Measurements from ENCODE around the gene ETFB.

ETFB gene

GRCh38 chr19:51372649-51373504 is 6.7 kb upstream of the ETFB start, which contains the start of gene NKG7:
Gene NKG7, minus strand, starts transcription at chr19:51372654. Its CDS starts 119 bp downstream, at chr19:51372535.
- DNase-seq, result peak; percentile 14 to 31 (median 16)

DNA sequence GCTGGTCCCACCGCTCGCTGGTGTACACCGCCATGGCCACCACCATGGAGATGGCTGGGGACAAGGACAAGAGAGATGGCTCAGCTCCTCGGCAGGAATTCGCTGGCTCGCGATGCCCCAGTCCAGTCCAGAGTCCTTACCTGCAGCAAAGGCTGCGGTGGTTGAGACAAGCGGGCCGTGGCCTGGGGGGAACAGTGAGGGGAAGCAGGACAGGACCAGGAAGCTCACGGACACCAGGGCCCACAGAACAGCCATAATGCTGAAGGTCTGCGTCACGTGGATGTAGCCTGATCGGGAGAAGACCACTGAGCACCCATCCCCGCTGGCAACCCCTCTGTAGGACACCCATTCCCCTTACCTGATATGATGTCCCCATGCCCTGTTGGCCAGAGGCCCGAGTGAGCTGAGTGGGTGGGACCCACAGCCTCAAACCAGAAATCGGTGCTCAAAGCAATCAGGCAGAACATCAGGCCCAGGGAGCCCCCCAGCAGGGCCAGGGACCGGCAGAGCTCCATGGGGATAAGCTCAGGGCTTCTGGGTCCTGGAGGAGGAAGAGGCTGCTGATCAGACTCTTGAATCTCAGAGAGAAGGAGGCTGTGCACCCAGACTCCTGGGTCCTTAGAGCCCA is 5.9 kb upstream of the ETFB start:
- DNase-seq, result no peak

- DNase-seq, result no peak
Observed at GRCh38 chr19:51371186-51371690, 5.0 kb upstream of the ETFB start.

GRCh38 chr19:51370230-51370629 is 4.0 kb upstream of the ETFB start:
- DNase-seq, result no peak

- no peak for DNase-seq
Observed at GRCh38 chr19:51368366-51369282, 2.4 kb upstream of the ETFB start, which contains the start of gene CLDND2. Gene CLDND2, minus strand, starts transcription at chr19:51369003. Its CDS starts 426 bp downstream, at chr19:51368577.

DNA sequence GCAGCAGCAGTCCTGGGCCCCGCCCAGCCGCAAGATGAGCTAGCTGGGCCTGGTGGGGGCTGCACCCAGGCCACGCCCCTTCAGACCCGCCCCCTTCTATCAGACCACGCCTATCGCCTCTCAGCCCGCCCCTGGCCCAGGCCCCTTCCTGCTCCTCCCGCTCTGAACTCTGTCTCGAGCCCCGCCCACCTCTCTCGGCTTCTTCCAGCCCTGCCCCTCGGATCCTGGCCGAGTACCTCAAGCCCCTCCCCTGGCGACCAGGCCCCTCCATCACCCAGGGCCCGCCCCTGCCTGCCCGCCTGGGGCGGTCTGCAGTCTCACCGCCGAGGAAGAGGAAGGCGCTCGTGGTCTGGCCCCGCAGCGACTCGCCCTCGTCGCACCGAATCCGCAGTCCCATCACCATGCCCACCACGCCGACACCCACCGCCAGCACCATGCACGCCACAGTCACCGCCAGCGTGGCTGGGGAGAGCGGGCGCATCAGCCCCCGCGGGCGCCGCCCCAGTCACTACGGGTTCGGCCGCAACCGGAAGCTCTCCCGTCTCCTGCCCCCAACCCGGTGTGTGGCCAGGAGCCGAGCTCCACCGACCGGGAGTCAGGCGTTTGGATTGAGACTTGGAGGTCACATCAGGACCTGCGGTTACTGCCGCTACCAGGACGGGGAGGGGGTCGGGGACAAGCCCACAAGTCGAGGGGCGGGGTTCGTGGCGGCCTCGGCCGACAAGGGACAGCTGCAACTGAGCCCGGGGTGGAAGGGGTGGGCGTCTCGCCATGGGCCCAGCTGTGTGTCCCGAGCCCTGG is 1.6 kb upstream of the ETFB start:
- DNase-seq, result peak; percentile 85 to 98 (median 91)

GRCh38 chr19:51367255-51367564 is 1.0 kb upstream of the ETFB start:
- DNase-seq, result no peak

DNA sequence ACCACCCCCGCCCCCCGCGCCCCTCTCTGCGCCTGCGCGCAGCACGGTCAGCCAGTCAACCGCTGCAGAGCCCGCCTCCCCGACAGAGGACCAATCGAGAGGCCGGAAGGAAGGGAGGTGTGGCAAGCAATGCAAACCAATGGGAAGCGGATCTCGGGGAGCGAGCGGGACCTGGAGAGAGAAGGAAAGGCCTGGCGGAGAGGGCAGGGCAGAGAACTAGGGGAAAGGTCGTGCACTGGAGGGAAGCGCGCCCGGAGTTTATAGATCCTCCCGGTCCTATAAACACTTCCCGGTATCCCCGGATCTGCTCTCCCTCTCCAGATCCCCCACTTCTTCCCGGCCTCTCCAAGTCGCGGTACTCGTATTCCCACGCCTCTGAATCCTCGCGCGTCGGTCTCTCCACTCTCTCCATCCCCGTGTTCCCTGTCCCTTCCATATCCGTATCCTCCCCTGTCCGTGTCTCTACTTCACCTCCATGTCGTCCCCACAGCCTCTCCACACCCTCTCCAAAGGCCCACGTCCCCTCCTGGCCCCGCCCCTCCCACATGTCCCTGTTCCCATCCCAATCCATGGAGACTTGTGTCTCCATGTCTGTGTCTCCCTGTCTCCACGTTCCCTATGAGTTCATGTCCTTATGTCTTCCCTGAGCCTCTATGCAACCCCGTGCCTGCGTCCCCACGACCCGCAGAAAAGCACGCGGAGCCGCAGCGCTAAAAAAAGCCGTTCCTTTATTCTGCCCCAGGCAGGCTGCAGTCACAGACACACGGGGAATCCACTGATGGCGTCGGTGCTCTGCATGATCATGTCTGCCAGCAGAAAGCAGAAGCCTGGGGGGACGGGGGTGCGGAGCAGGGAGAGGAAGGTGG is 434 bp upstream of the ETFB start:
- peak; percentile 81 to 87 (median 84) for DNase-seq

DNA sequence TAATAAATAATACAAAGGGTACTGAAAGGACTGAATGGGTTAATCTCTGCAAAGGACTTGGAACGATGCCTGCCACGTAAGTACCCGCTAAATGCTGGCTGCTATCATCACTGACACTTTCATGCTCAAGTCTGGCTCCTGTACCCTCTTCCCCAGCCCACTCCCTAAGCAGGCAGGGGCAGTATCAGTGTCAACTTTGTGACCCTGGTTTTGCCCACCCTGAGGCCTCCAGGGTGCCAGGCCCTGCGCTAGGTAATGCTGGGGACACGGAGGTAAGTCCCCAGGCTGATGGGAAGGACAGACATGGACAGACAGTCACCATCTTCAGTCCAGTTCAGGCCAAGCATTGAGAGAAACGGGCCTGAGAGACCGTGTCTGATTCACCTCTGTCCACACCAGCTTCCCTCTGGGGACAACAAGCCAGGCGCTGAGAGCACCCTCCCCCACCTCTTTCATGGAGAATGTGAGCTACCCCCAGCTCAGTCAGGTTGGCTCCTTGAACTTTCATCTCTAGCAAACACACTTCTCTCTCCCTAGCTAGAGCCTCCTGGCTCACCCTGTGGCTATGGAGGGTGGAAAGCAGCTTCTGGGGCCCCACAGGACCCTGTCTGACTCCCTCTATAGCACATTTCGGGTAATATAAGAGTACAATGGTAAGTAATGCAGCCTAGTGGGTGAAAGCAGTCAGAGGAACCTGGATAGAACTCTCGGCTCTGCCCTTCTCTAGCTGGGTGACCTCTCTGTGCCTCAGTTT is 800 bp downstream of the ETFB start:
- no peak for DNase-seq

- DNase-seq, result no peak
Observed at GRCh38 chr19:51364200-51365106, 1.7 kb downstream of the ETFB start.

GRCh38 chr19:51361239-51361638 is 4.9 kb downstream of the ETFB start:
- DNase-seq, result no peak

- no peak for DNase-seq
Observed at GRCh38 chr19:51359294-51359693, 6.9 kb downstream of the ETFB start.

DNA sequence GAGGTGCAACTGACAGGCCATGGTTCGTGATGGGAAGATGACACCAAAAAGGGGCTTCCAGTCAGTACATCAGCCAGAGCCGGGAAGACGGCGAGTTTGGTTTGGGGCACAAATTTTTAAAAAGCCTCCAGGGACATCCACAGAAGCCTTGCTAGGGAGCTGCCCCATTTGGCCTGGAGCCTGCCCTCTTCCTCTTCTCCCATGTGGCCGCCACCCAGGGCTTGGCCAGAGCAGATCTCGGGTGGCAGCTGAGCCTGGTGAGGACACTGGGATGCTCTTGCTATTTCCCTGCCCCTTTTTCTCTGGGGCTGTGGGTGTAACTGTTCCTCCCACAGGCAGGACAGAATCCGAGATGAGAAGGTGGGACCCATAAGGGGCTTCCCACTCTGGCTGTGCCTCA is 8.2 kb downstream of the ETFB start:
- no peak for DNase-seq

GRCh38 chr19:51356159-51356801 is 9.9 kb downstream of the ETFB start:
- no peak for DNase-seq

GRCh38 chr19:51354742-51355148 is 11.4 kb downstream of the ETFB start:
- DNase-seq, result no peak

- no peak for DNase-seq
Observed at GRCh38 chr19:51354103-51354741, 12.0 kb downstream of the ETFB start.

DNA sequence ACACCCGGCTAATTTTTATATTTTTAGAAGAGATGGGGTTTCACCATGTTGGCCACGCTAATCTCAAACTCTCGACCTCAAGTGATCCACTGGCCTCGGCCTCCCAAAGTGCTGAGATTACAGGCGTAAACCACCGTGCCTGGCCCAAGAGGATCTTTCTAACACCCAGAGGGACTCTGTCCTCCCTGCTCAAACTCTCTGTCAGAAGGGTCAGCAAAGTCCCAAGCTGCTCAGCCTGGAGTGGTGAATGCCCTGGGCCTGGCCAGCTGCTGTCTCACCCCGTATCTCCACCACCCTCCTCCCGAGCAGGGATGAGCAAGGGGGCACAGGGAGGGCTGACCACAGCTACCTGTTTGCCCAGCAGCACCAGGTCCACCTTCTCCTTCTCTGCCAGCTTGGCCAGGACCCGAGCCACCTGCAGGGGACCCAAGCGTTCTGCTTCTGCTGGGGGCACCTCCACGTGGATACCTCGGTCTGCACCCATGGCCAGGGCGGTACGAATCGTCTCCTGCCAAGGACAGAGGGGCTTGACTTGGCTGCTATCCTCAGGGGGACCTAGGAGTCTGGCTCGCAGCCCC is 13.3 kb downstream of the ETFB start:
- DNase-seq, result no peak
